IMR-90 (cell line): Measurements from ENCODE around the gene ALOX12. TPM values are rescaled to one million over a fixed set of nuclear protein-coding genes. Genes with fewer than 3 reads are reported as not detected.

Experiments
- ATAC-seq: fragments of 200-7000 bp; cut with Tn5 transposase; 2 replicates; pipeline ENCODE4 v1.9.1; 2020; ENCODE audit warnings: low read depth, mild to moderate bottlenecking, moderate library complexity
- BruUV-seq: library from RNA; stranded (reverse); fragments of 400-500 nt; replicated peaks from 2 replicates; lab custom pipeline; 2021; lab: Mats Ljungman, UMichigan
- CTCF ChIA-PET: fragments of 300-600 bp; formaldehyde crosslinking; extraction: SDS; loops from one replicate; lab custom pipeline; 2021; ENCODE audit warnings: antibody characterized with exemption; lab: Yijun Ruan, JAX
- POLR2A ChIA-PET: fragments of 300-600 bp; sonication (Branson Sonifier 250); formaldehyde crosslinking; loops from one replicate; lab custom pipeline; 2022; ENCODE audit warnings: antibody characterized with exemption; ENCODE audit not compliant: unreplicated experiment; lab: Charles Lee
- DNase-seq: peaks from one replicate; pipeline ENCODE4 v3.0.0; 2013
- H2AFZ ChIP-seq: replicated peaks from 2 replicates; pipeline ENCODE3; 2013; ENCODE audit warnings: low read length, mild to moderate bottlenecking; ENCODE audit not compliant: poor library complexity
- H2AK5ac ChIP-seq: 2 replicates; pipeline ENCODE4 v1.6.1; 2013; ENCODE audit warnings: low read depth, low read length, inconsistent platforms
- H2AK9ac ChIP-seq: replicated peaks from 2 replicates; pipeline ENCODE3; 2013; ENCODE audit warnings: mild to moderate bottlenecking, low read depth, low read length, moderate library complexity; ENCODE audit not compliant: poor library complexity
- H2BK120ac ChIP-seq: 2 replicates; pipeline ENCODE4 v1.6.1; 2013; ENCODE audit warnings: low read depth, low read length, inconsistent platforms
- H2BK15ac ChIP-seq: 3 replicates; pipeline ENCODE4 v1.6.1; 2013; ENCODE audit warnings: low read depth, low read length, inconsistent platforms
- H2BK20ac ChIP-seq: 2 replicates; pipeline ENCODE4 v1.6.1; 2013; ENCODE audit warnings: low read depth, mild to moderate bottlenecking, inconsistent platforms, low read length, moderate library complexity
- H2BK5ac ChIP-seq: 2 replicates; pipeline ENCODE4 v1.6.1; 2013; ENCODE audit warnings: mild to moderate bottlenecking, low read depth, low read length, inconsistent platforms; ENCODE audit not compliant: poor library complexity, severe bottlenecking
- H3K14ac ChIP-seq: replicated peaks from 2 replicates; pipeline ENCODE4 v1.6.1; 2013; ENCODE audit warnings: low read depth, low read length, inconsistent platforms
- H3K18ac ChIP-seq: 2 replicates; pipeline ENCODE4 v1.6.1; 2013; ENCODE audit warnings: low read depth, low read length, control low read depth
- H3K23ac ChIP-seq: 2 replicates; pipeline ENCODE4 v1.6.1; 2013; ENCODE audit warnings: low read depth, low read length, inconsistent platforms
- H3K27ac ChIP-seq: 2 replicates; pipeline ENCODE4 v1.5.1; 2013; ENCODE audit warnings: mild to moderate bottlenecking, control low read depth, low read length; ENCODE audit not compliant: insufficient read depth
- H3K27me3 ChIP-seq: 2 replicates; pipeline ENCODE4 v1.6.1; 2013; ENCODE audit warnings: low read length; ENCODE audit not compliant: control insufficient read depth, insufficient read depth
- H3K36me3 ChIP-seq: 2 replicates; pipeline ENCODE4 v1.6.1; 2013; ENCODE audit warnings: low read length, mixed read lengths; ENCODE audit not compliant: control insufficient read depth, insufficient read depth
- H3K4ac ChIP-seq: 2 replicates; pipeline ENCODE4 v1.6.1; 2013; ENCODE audit warnings: low read depth, low read length, inconsistent platforms
- H3K4me1 ChIP-seq: 2 replicates; pipeline ENCODE4 v1.6.1; 2013; ENCODE audit warnings: low read length, mixed read lengths; ENCODE audit not compliant: control insufficient read depth, insufficient read depth
- H3K4me2 ChIP-seq: 2 replicates; pipeline ENCODE4 v1.6.1; 2013; ENCODE audit warnings: low read depth, mild to moderate bottlenecking, control low read depth, low read length, moderate library complexity
- H3K4me3 ChIP-seq: 2 replicates; pipeline ENCODE4 v1.5.1; 2013; ENCODE audit warnings: low read depth, mild to moderate bottlenecking, control low read depth, low read length, moderate library complexity; ENCODE audit not compliant: insufficient read depth
- H3K56ac ChIP-seq: 2 replicates; pipeline ENCODE4 v1.6.1; 2013; ENCODE audit warnings: low read length, inconsistent platforms; ENCODE audit not compliant: insufficient read depth; ENCODE audit errors: extremely low read depth
- H3K79me1 ChIP-seq, 2 experiments: 2 replicates each; pipeline ENCODE4 v1.6.1; 2013; ENCODE audit warnings: low read length in 2 of 2, inconsistent platforms in 1 of 2, low read depth in 1 of 2
- H3K9ac ChIP-seq: 2 replicates; pipeline ENCODE4 v1.6.1; 2013; ENCODE audit warnings: low read depth, low read length, control low read depth
- H3K9me1 ChIP-seq: 2 replicates; pipeline ENCODE4 v1.6.1; 2013; ENCODE audit warnings: low read length, inconsistent platforms; ENCODE audit not compliant: insufficient read depth
- H3K9me3 ChIP-seq: 2 replicates; pipeline ENCODE4 v1.6.1; 2013; ENCODE audit warnings: low read length; ENCODE audit not compliant: control insufficient read depth, insufficient read depth
- H4K20me1 ChIP-seq: 2 replicates; pipeline ENCODE4 v1.6.1; 2013; ENCODE audit warnings: low read length, inconsistent platforms; ENCODE audit not compliant: insufficient read depth
- H4K5ac ChIP-seq: 2 replicates; pipeline ENCODE4 v1.6.1; 2013; ENCODE audit warnings: mild to moderate bottlenecking, low read depth, low read length, control low read depth
- H4K8ac ChIP-seq, 2 experiments: 2 replicates each; pipeline ENCODE4 v1.6.1; 2013; ENCODE audit warnings: low read depth in 2 of 2, low read length in 2 of 2, control low read depth in 1 of 2, inconsistent platforms in 1 of 2
- H4K91ac ChIP-seq: 2 replicates; pipeline ENCODE4 v1.6.1; 2013; ENCODE audit warnings: low read depth, low read length, inconsistent platforms; ENCODE audit not compliant: insufficient read depth
- BHLHE40 ChIP-seq: fragments of 150-350 bp; IDR thresholded peaks from 2 replicates; pipeline ENCODE4 v1.6.1; 2016; ENCODE audit warnings: mild to moderate bottlenecking, low read depth, low read length
- CEBPB ChIP-seq: IDR thresholded peaks from 2 replicates; pipeline ENCODE4 v1.6.1; 2012; ENCODE audit warnings: low read depth, low read length, improper control_type of control experiment
- CHD1 ChIP-seq: IDR thresholded peaks from 2 replicates; pipeline ENCODE4 v1.6.1; 2012; ENCODE audit warnings: low read depth, low read length, improper control_type of control experiment
- FOS ChIP-seq: fragments of 150-350 bp; IDR thresholded peaks from 2 replicates; pipeline ENCODE4 v1.6.1; 2016; ENCODE audit warnings: low read depth, low read length
- MAFK ChIP-seq: IDR thresholded peaks from 2 replicates; pipeline ENCODE4 v1.6.1; 2012; ENCODE audit warnings: low read depth, low read length, improper control_type of control experiment
- MAZ ChIP-seq: IDR thresholded peaks from 2 replicates; pipeline ENCODE4 v1.6.1; 2012; ENCODE audit warnings: low read depth, mild to moderate bottlenecking, low read length, improper control_type of control experiment, moderate library complexity, borderline replicate concordance
- NFE2L2 ChIP-seq: fragments of 150-350 bp; IDR thresholded peaks from 2 replicates; pipeline ENCODE4 v1.6.1; 2016; ENCODE audit warnings: low read depth, mild to moderate bottlenecking, low read length
- POLR2A ChIP-seq: IDR thresholded peaks from 2 replicates; pipeline ENCODE4 v1.6.1; 2012; ENCODE audit warnings: mild to moderate bottlenecking, low read depth, low read length
- WGBS, 2 experiments: methylation state at CpG; one replicate each; pipeline versions ENCODE4 v1.1.5 to v1.1.7; 2013; ENCODE audit warnings: missing lambda C conversion rate in 2 of 2; ENCODE audit not compliant: insufficient read length in 1 of 2; ENCODE audit errors: extremely low coverage in 2 of 2; 5-methylcytosine and 5-hydroxymethylcytosine counted together
- dilution Hi-C: fragments of 300-500 bp; cut with HindIII; formaldehyde crosslinking; loops from one replicate; pipeline ENCODE4 v1.14.3; 2018; ENCODE audit warnings: low sequenced_read_pairs; ENCODE audit not compliant: unreplicated experiment
- in situ Hi-C: fragments of 300-500 bp; cut with MboI; formaldehyde crosslinking; loops from 3 replicates; pipeline ENCODE4 v1.14.3; 2019; ENCODE audit warnings: low sequenced_read_pairs, inconsistent platforms, mixed read lengths
- intact Hi-C: fragments of 100-400 bp; cut with micrococcal nuclease; formaldehyde crosslinking; loops from 2 replicates; pipeline ENCODE4 v1.10.0; 2022
- polyA plus RNA-seq, 3 experiments: library from polyadenylated mRNA; depleted of rRNA; stranded (reverse); fragments of >200 nt; gene quantifications; 2 replicates each; pipeline ENCODE4 v1.2.3, GENCODE V29; 2012; ENCODE audit warnings: low replicate concordance in 1 of 3
- total RNA-seq: library from RNA; depleted of rRNA; stranded (reverse); fragments of >200 nt; gene quantifications from 2 replicates; pipeline ENCODE4 v1.2.3, GENCODE V29; 2012
- TF ChIP-seq, protein P1 (sequence below): conservative IDR thresholded peaks from 2 replicates; pipeline ENCODE4 v1.5.1; 2012; ENCODE audit warnings: mild to moderate bottlenecking, low read depth, low read length, improper control_type of control experiment

The ALOX12 gene
- total and polyA plus RNA-seq, 2 of the 4 experiments (the other 2 are of a cell fraction) = 0.03 TPM; not detected in 1

DNA sequence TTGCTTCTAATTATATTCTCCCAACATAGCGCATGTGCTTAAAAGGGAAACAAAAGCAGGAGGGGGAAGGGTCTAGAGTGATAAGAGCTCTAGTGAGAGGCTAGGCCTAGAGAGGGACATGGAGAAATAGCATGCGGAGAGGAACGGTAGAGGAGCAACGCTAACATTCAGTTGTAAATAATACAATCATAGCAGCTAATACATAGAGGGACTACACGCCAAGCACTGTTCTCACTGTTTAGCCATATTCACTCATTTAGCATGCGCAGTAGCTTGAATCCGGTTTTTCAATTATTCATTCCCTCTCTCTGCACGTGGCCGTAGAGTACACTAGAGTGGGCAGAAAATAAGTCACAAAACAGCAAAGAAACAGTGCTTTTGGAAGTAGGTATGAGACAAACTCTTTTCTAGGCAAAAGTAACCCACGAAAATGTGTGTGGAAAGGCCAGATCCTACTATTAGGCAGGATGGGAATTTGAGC is 1.7 kb upstream of the ALOX12 start:
- Histone ChIP-seq H4K91ac (no peak overlapping the region; the same call in 1 of the 2 replicates), H2AK5ac (no peak overlapping the region), H4K5ac (no peak overlapping the region), H3K27ac (no peak overlapping the region), H3K4me3 (no peak overlapping the region), H2BK120ac (no peak overlapping the region), H3K4me2 (no peak overlapping the region), H2AFZ (no peak overlapping the region), H2BK15ac (no peak overlapping the region), H2AK9ac (no peak overlapping the region), H3K4ac (no peak overlapping the region), H2BK5ac (no peak overlapping the region), H4K8ac (no peak overlapping the region), H3K9ac (no peak overlapping the region), H4K20me1 (no peaks in the 10 kb centered on the region; the same call in 1 of the 2 replicates), H3K18ac (no peak overlapping the region), H3K27me3 (no peaks in the 10 kb centered on the region), H3K56ac (no peak overlapping the region), H2BK20ac (no peak overlapping the region), H3K9me3 (no peaks in the 10 kb centered on the region), H3K9me1 (no peaks in the 10 kb centered on the region), H3K4me1 (peaks cover 8% of the 10 kb centered on the region; the same call in 1 of the 2 replicates), H3K79me1 (no peaks in the 10 kb centered on the region), H3K23ac (no peak overlapping the region), H3K36me3 (peaks cover 18% of the 10 kb centered on the region), H3K14ac (no peak overlapping the region)
- in situ Hi-C loops (no loop called here), intact Hi-C loops (no loop called here), dilution Hi-C loops (no loop called here)
- 60% methylated on average over 1 of the region's 10 CpGs; no CpG with 5 or more reads in 1 of the 2 experiments for WGBS, 2 experiments
- BruUV-seq = no TSS peak
- CTCF ChIA-PET = interaction anchor here (1.6 kb wide), 1 partner anchor 10 kb away, joined by 4 read pairs; no protein-coding TSS in a partner anchor
- POLR2A ChIA-PET = no interaction called here
- ATAC-seq = no peak
- no peak for DNase-seq
- TF ChIP-seq, protein P1, sequence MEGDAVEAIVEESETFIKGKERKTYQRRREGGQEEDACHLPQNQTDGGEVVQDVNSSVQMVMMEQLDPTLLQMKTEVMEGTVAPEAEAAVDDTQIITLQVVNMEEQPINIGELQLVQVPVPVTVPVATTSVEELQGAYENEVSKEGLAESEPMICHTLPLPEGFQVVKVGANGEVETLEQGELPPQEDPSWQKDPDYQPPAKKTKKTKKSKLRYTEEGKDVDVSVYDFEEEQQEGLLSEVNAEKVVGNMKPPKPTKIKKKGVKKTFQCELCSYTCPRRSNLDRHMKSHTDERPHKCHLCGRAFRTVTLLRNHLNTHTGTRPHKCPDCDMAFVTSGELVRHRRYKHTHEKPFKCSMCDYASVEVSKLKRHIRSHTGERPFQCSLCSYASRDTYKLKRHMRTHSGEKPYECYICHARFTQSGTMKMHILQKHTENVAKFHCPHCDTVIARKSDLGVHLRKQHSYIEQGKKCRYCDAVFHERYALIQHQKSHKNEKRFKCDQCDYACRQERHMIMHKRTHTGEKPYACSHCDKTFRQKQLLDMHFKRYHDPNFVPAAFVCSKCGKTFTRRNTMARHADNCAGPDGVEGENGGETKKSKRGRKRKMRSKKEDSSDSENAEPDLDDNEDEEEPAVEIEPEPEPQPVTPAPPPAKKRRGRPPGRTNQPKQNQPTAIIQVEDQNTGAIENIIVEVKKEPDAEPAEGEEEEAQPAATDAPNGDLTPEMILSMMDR = no peak
- TF ChIP-seq CEBPB (no peak), POLR2A (no peak), MAFK (no peak), CHD1 (no peak), BHLHE40 (no peak), NFE2L2 (no peak), FOS (no peak), MAZ (no peak)
